Stimulated activated CD4-positive, alpha-beta T cell treated with anti-CD3 and anti-CD28 coated beads, Interleukin-15, amount 100 ng/mL, for 1 hour (primary cell): ENCODE data around the gene CIBAR2.

Experiments used
- DNase-seq, 2 donors: peaks; one replicate each; pipeline ENCODE4 v3.0.0-alpha.2; 2020; ENCODE audit warnings: low read depth in 1 of 2, low spot score in 1 of 2

Gene CIBAR2

GRCh38 chr16:85112364-85112763 is at the start of gene CIBAR2:
Gene CIBAR2 (minus strand): TSS chr16:85112472. CDS start chr16:85112352, 120 bp downstream.
- no peak for DNase-seq

- DNase-seq: no peak
Measured at GRCh38 chr16:85159179-85159980, 47.1 kb upstream of the CIBAR2 start.

GRCh38 chr16:85158743-85159178 is 46.5 kb upstream of the CIBAR2 start:
- DNase-seq: no peak

GRCh38 chr16:85157813-85158742 is 45.8 kb upstream of the CIBAR2 start:
- no peak for DNase-seq

GRCh38 chr16:85157372-85157771 is 45.1 kb upstream of the CIBAR2 start:
- DNase-seq: no peak

- DNase-seq: no peak
Measured at GRCh38 chr16:85156869-85157268, 44.6 kb upstream of the CIBAR2 start.

- DNase-seq: no peak
Measured at GRCh38 chr16:85156440-85156839, 44.2 kb upstream of the CIBAR2 start.

- no peak for DNase-seq
Measured at GRCh38 chr16:85153656-85154091, 41.4 kb upstream of the CIBAR2 start.

- no peak for DNase-seq
Measured at GRCh38 chr16:85153046-85153445, 40.8 kb upstream of the CIBAR2 start.

- DNase-seq: no peak
Measured at GRCh38 chr16:85152414-85153030, 40.2 kb upstream of the CIBAR2 start.

GRCh38 chr16:85151603-85152413 is 39.5 kb upstream of the CIBAR2 start:
- no peak for DNase-seq

GRCh38 chr16:85151079-85151602 is 38.9 kb upstream of the CIBAR2 start:
- no peak for DNase-seq

- DNase-seq: no peak
Measured at GRCh38 chr16:85150331-85150940, 38.2 kb upstream of the CIBAR2 start.

- no peak for DNase-seq
Measured at GRCh38 chr16:85149776-85150175, 37.5 kb upstream of the CIBAR2 start.

- no peak for DNase-seq
Measured at GRCh38 chr16:85148931-85149330, 36.7 kb upstream of the CIBAR2 start.

- no peak for DNase-seq
Measured at GRCh38 chr16:85146922-85147651, 34.8 kb upstream of the CIBAR2 start.

GRCh38 chr16:85146532-85146797 is 34.2 kb upstream of the CIBAR2 start:
- DNase-seq: no peak

GRCh38 chr16:85145734-85146531 is 33.7 kb upstream of the CIBAR2 start:
- DNase-seq: no peak

- no peak for DNase-seq
Measured at GRCh38 chr16:85145188-85145587, 32.9 kb upstream of the CIBAR2 start.
